Stomach smooth muscle (tissue), 2 donors: ENCODE measurements around the gene GPC5.
"Not testable (repeated sequence)": the region's sequence is repeated elsewhere in the genome, so short reads cannot be mapped to it uniquely, and the experiment has no call there.

ENCODE experiments used
- H3K27ac ChIP-seq: one replicate; pipeline ENCODE4 v1.7.0; 2013; ENCODE audit warnings: mild to moderate bottlenecking, low read length, inconsistent platforms
- H3K27me3 ChIP-seq, 2 donors: one replicate each; pipeline ENCODE4 v1.7.0; 2013; ENCODE audit warnings: low read length in 2 of 2; ENCODE audit not compliant: insufficient read depth in 2 of 2, control insufficient read depth in 1 of 2
- H3K36me3 ChIP-seq, 2 donors: one replicate each; pipeline ENCODE4 v1.7.0; 2013; ENCODE audit warnings: low read length in 2 of 2; ENCODE audit not compliant: control insufficient read depth in 2 of 2, insufficient read depth in 2 of 2
- H3K4me1 ChIP-seq: one replicate; pipeline ENCODE4 v1.7.0; 2013; ENCODE audit warnings: low read length; ENCODE audit not compliant: control insufficient read depth, insufficient read depth
- H3K4me3 ChIP-seq, 2 donors: one replicate each; pipeline ENCODE4 v1.7.0; 2013; ENCODE audit warnings: low read length in 2 of 2
- H3K9ac ChIP-seq, 2 donors: one replicate each; pipeline ENCODE4 v1.7.0; 2013; ENCODE audit warnings: low read length in 2 of 2, mild to moderate bottlenecking in 1 of 2
- H3K9me3 ChIP-seq, 2 donors: one replicate each; pipeline ENCODE4 v1.7.0; 2013; ENCODE audit warnings: low read length in 2 of 2; ENCODE audit not compliant: control insufficient read depth in 2 of 2
- donor health status: healthy.
- donor health status: Pancreatic carcinoma.

Gene GPC5

GRCh38 chr13:92461402-92461801 is 1063.0 kb downstream of the GPC5 start:
- Histone ChIP-seq H3K9ac (no peak overlapping the region), H3K4me1 (peaks cover 3% of the 10 kb centered on the region), H3K4me3 (no peak overlapping the region), H3K36me3 (no peaks in the 10 kb centered on the region), H3K9me3 (no peaks in the 10 kb centered on the region), H3K27me3 (no peaks in the 10 kb centered on the region), H3K27ac (no peak overlapping the region)

- Histone ChIP-seq H3K4me1 (peaks cover 3% of the 10 kb centered on the region), H3K27me3 (no peaks in the 10 kb centered on the region), H3K27ac (no peak overlapping the region), H3K36me3 (no peaks in the 10 kb centered on the region), H3K9me3 (no peaks in the 10 kb centered on the region), H3K4me3 (no peak overlapping the region), H3K9ac (no peak overlapping the region)
Observed at GRCh38 chr13:92461831-92462230, 1063.4 kb downstream of the GPC5 start.

GRCh38 chr13:92463134-92463533 is 1064.7 kb downstream of the GPC5 start:
- Histone ChIP-seq H3K9me3 (no peaks in the 10 kb centered on the region), H3K9ac (no peak overlapping the region), H3K27me3 (no peaks in the 10 kb centered on the region), H3K4me1 (peaks cover 3% of the 10 kb centered on the region), H3K27ac (no peak overlapping the region), H3K36me3 (no peaks in the 10 kb centered on the region), H3K4me3 (no peak overlapping the region)

GRCh38 chr13:92473765-92474475 is 1075.5 kb downstream of the GPC5 start:
- H3K27me3 ChIP-seq, result no peaks in the 10 kb centered on the region
- no peaks in the 10 kb centered on the region for H3K4me1 ChIP-seq
- no peaks in the 10 kb centered on the region for H3K9me3 ChIP-seq
- H3K4me3 ChIP-seq, result no peak overlapping the region
- no peak overlapping the region for H3K9ac ChIP-seq
- H3K36me3 ChIP-seq, result no peaks in the 10 kb centered on the region
- H3K27ac ChIP-seq, result no peak overlapping the region

- no peaks in the 10 kb centered on the region for H3K9me3 ChIP-seq
- H3K27ac ChIP-seq, result no peak overlapping the region
- H3K9ac ChIP-seq, result no peak overlapping the region
- H3K36me3 ChIP-seq, result no peaks in the 10 kb centered on the region
- no peaks in the 10 kb centered on the region for H3K27me3 ChIP-seq
- H3K4me1 ChIP-seq, result no peaks in the 10 kb centered on the region
- H3K4me3 ChIP-seq, result no peak overlapping the region
Observed at GRCh38 chr13:92480387-92480786, 1082.0 kb downstream of the GPC5 start.

- not testable (repeated sequence) for H3K4me3 ChIP-seq, H3K27ac ChIP-seq, H3K4me1 ChIP-seq, H3K36me3 ChIP-seq, H3K9me3 ChIP-seq, H3K9ac ChIP-seq, H3K27me3 ChIP-seq
Observed at GRCh38 chr13:92482790-92483189, 1084.4 kb downstream of the GPC5 start.

GRCh38 chr13:92483894-92484293 is 1085.5 kb downstream of the GPC5 start:
- H3K4me1 ChIP-seq, result no peaks in the 10 kb centered on the region
- H3K9ac ChIP-seq, result no peak overlapping the region
- H3K4me3 ChIP-seq, result no peak overlapping the region
- no peaks in the 10 kb centered on the region for H3K9me3 ChIP-seq
- H3K36me3 ChIP-seq, result no peaks in the 10 kb centered on the region
- H3K27me3 ChIP-seq, result no peaks in the 10 kb centered on the region
- H3K27ac ChIP-seq, result no peak overlapping the region

GRCh38 chr13:92487238-92487637 is 1088.8 kb downstream of the GPC5 start:
- H3K27me3 ChIP-seq, result no peaks in the 10 kb centered on the region
- H3K36me3 ChIP-seq, result no peaks in the 10 kb centered on the region
- H3K27ac ChIP-seq, result no peak overlapping the region
- H3K9ac ChIP-seq, result no peak overlapping the region
- H3K9me3 ChIP-seq, result no peaks in the 10 kb centered on the region
- H3K4me1 ChIP-seq, result no peaks in the 10 kb centered on the region
- no peak overlapping the region for H3K4me3 ChIP-seq

GRCh38 chr13:92488249-92488852 is 1089.9 kb downstream of the GPC5 start:
- Histone ChIP-seq H3K27me3 (no peaks in the 10 kb centered on the region), H3K4me3 (no peak overlapping the region), H3K9ac (no peak overlapping the region), H3K36me3 (no peaks in the 10 kb centered on the region), H3K4me1 (no peaks in the 10 kb centered on the region), H3K27ac (no peak overlapping the region), H3K9me3 (no peaks in the 10 kb centered on the region)

- H3K27ac ChIP-seq, result no peak overlapping the region
- no peaks in the 10 kb centered on the region for H3K36me3 ChIP-seq
- H3K27me3 ChIP-seq, result no peaks in the 10 kb centered on the region
- no peaks in the 10 kb centered on the region for H3K9me3 ChIP-seq
- no peak overlapping the region for H3K4me3 ChIP-seq
- H3K4me1 ChIP-seq, result no peaks in the 10 kb centered on the region
- H3K9ac ChIP-seq, result no peak overlapping the region
Observed at GRCh38 chr13:92491839-92492238, 1093.4 kb downstream of the GPC5 start.

GRCh38 chr13:92494915-92495314 is 1096.5 kb downstream of the GPC5 start:
- Histone ChIP-seq H3K4me3 (no peak overlapping the region), H3K9ac (no peak overlapping the region), H3K27me3 (no peaks in the 10 kb centered on the region), H3K4me1 (no peaks in the 10 kb centered on the region), H3K27ac (no peak overlapping the region), H3K9me3 (no peaks in the 10 kb centered on the region), H3K36me3 (no peaks in the 10 kb centered on the region)
